ENCODE data around the gene CACNB1.

DNA sequence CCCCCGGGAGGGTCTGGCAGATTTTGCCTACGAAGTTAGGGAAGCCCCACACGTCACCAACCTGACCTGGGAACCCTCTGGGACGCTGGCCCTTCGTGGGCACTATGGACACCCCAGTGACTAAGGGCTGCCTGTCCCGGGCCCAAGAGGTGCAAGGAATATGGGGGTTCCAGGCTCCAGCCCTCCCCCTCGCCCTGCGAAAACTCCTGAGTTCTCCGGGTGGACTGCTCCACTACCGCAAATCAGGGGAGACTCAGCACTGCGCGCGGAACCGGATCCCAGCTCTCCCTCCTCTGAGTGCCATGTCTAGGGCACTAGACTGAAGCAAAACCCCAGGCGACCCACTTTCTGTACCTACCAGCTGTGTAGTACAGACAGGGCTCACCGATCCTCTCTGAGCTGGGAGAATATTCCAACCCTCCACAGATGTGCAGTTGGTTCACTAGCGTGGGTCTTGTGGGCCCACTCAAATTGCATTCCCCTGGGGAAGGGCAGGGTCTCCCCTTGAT lies 31.6 kb downstream of the CACNB1 start, which contains the start of gene ARL5C:
- TF ChIP-seq GLI4 (tag by site-specific recombination; IDR thresholded peaks at IDR 0.05), result no peak
- no peak for TF ChIP-seq ZNF24 (tag by site-specific recombination; IDR thresholded peaks at IDR 0.05)

Data from HEK293 (cell line).